COLO668 (cell line): Measurements from ENCODE around the gene BIK.
"Not testable (repeated sequence)": the region's sequence is repeated elsewhere in the genome, so short reads cannot be mapped to it uniquely, and the experiment has no call there.

Experiments
- DNase-seq: peaks from one replicate; lab custom pipeline; 2025; ENCODE audit not compliant: unreplicated experiment; lab: John Stamatoyannopoulos, UW

The BIK gene

GRCh38 chr22:43134553-43134952, 24.0 kb downstream of the BIK start:
- DNase-seq, result no peak

- no peak for DNase-seq
Observed at GRCh38 chr22:43135565-43135964, 25.0 kb downstream of the BIK start.

- DNase-seq, result peak; percentile 47
Observed at GRCh38 chr22:43136255-43136654, 25.7 kb downstream of the BIK start.

GRCh38 chr22:43136801-43137200, 26.3 kb downstream of the BIK start:
- no peak for DNase-seq

- peak; percentile 93 for DNase-seq
Observed at GRCh38 chr22:43142880-43143562, 32.5 kb downstream of the BIK start, which contains the start of gene MCAT. Gene MCAT, minus strand, starts transcription at chr22:43143398. Its CDS starts 50 bp downstream, at chr22:43143348.

GRCh38 chr22:43144949-43145348, 34.4 kb downstream of the BIK start:
- DNase-seq, result no peak

GRCh38 chr22:43145371-43145770, 34.8 kb downstream of the BIK start:
- not testable (repeated sequence) for DNase-seq

- not testable (repeated sequence) for DNase-seq
Observed at GRCh38 chr22:43146332-43146731, 35.8 kb downstream of the BIK start.

GRCh38 chr22:43147821-43148220, 37.3 kb downstream of the BIK start:
- DNase-seq, result no peak

GRCh38 chr22:43148581-43148980, 38.0 kb downstream of the BIK start:
- no peak for DNase-seq

- no peak for DNase-seq
Observed at GRCh38 chr22:43150731-43151206, 40.2 kb downstream of the BIK start.

- peak; percentile 64 for DNase-seq
Observed at GRCh38 chr22:43151251-43152002, 40.9 kb downstream of the BIK start, which contains the start of gene TSPO. Gene TSPO, plus strand, starts transcription at chr22:43151559. Its CDS starts 7,680 bp downstream, at chr22:43159239.

GRCh38 chr22:43152003-43152356, 41.4 kb downstream of the BIK start:
- peak; percentile 48 for DNase-seq

- peak; percentile 68 for DNase-seq
Observed at GRCh38 chr22:43152357-43153071, 42.0 kb downstream of the BIK start.

- DNase-seq, result no peak
Observed at GRCh38 chr22:43153899-43154298, 43.3 kb downstream of the BIK start.

GRCh38 chr22:43154887-43155536, 44.5 kb downstream of the BIK start:
- DNase-seq, result no peak

- no peak for DNase-seq
Observed at GRCh38 chr22:43155789-43156188, 45.2 kb downstream of the BIK start.

GRCh38 chr22:43156413-43156812, 45.9 kb downstream of the BIK start:
- DNase-seq, result no peak

GRCh38 chr22:43157874-43158546, 47.5 kb downstream of the BIK start:
- no peak for DNase-seq

GRCh38 chr22:43158778-43159483, 48.4 kb downstream of the BIK start:
- DNase-seq, result no peak
